A673 (cell line): ENCODE measurements around the gene PITX3. TPM values are rescaled to one million over a fixed set of nuclear protein-coding genes. Genes with fewer than 3 reads are reported as not detected.

Experiments used
- BruUV-seq: library from RNA; stranded (reverse); fragments of 400-500 nt; replicated peaks from 2 replicates; lab custom pipeline; 2021; lab: Mats Ljungman, UMichigan
- CTCF ChIA-PET: fragments of 300-600 bp; sonication (Branson Sonifier 250); formaldehyde crosslinking; loops from one replicate; lab custom pipeline; 2022; ENCODE audit warnings: antibody characterized with exemption; lab: Charles Lee
- POLR2A ChIA-PET: fragments of 300-600 bp; sonication (Branson Sonifier 250); formaldehyde crosslinking; loops from one replicate; lab custom pipeline; 2022; ENCODE audit warnings: antibody characterized with exemption; ENCODE audit not compliant: low non-redundant PET; lab: Charles Lee
- DNase-seq: peaks from one replicate; pipeline ENCODE4 v3.0.0-alpha.2; 2015; ENCODE audit warnings: low spot score
- H3K27ac ChIP-seq: fragments of 200-600 bp; sonication (generic); 2 replicates; pipeline ENCODE4 v1.5.1; 2016; ENCODE audit warnings: mixed run types, low read depth, mild to moderate bottlenecking, mixed read lengths, antibody characterized with exemption, low read length; ENCODE audit not compliant: poor library complexity, severe bottlenecking
- H3K27me3 ChIP-seq: fragments of 200-600 bp; sonication (generic); replicated peaks from 2 replicates; pipeline ENCODE4 v1.6.1; 2017; ENCODE audit warnings: mixed run types, low read depth, mild to moderate bottlenecking, mixed read lengths, antibody characterized with exemption, low read length; ENCODE audit not compliant: insufficient read depth, poor library complexity
- H3K36me3 ChIP-seq: fragments of 200-600 bp; sonication (generic); 2 replicates; pipeline ENCODE4 v1.6.1; 2016; ENCODE audit warnings: mixed run types, mild to moderate bottlenecking, mixed read lengths, antibody characterized with exemption, low read length; ENCODE audit not compliant: insufficient read depth, poor library complexity, severe bottlenecking
- H3K4me1 ChIP-seq: fragments of 200-600 bp; sonication (generic); 2 replicates; pipeline ENCODE4 v1.6.1; 2017; ENCODE audit warnings: mixed run types, mild to moderate bottlenecking, mixed read lengths, antibody characterized with exemption, low read length; ENCODE audit not compliant: insufficient read depth, poor library complexity, severe bottlenecking
- H3K4me3 ChIP-seq: fragments of 200-600 bp; sonication (generic); 2 replicates; pipeline ENCODE4 v1.5.1; 2016; ENCODE audit warnings: low read depth, mixed run types, mild to moderate bottlenecking, mixed read lengths, low read length; ENCODE audit not compliant: poor library complexity, severe bottlenecking
- H3K9me3 ChIP-seq: fragments of 200-600 bp; sonication (generic); 2 replicates; pipeline ENCODE4 v1.6.1; 2016; ENCODE audit warnings: mixed run types, low read depth, mild to moderate bottlenecking, mixed read lengths, antibody characterized with exemption, low read length; ENCODE audit not compliant: poor library complexity, severe bottlenecking
- CTCF ChIP-seq: fragments of 300-800, 200-600 bp; sonication (generic); conservative IDR thresholded peaks from 2 replicates; pipeline ENCODE4 v1.5.1; 2017; ENCODE audit warnings: low read depth, mild to moderate bottlenecking, antibody characterized with exemption, low read length, moderate library complexity, mixed read lengths
- EZH2 ChIP-seq: fragments of 200-600 bp; sonication (generic); IDR thresholded peaks from 2 replicates; pipeline ENCODE4 v1.6.1; 2017; ENCODE audit warnings: borderline replicate concordance, low read depth, mild to moderate bottlenecking, mixed read lengths, antibody characterized with exemption, low read length; ENCODE audit not compliant: poor library complexity, severe bottlenecking
- intact Hi-C: fragments of 100-400 bp; cut with micrococcal nuclease; formaldehyde crosslinking; loops from one replicate; pipeline ENCODE4 v1.10.0; 2022; ENCODE audit not compliant: unreplicated experiment
- total RNA-seq: library from RNA; stranded (reverse); gene quantifications from 2 replicates; pipeline ENCODE4 v1.2.3, GENCODE V29; 2021

PITX3 gene
- total RNA-seq, 1 experiment from 2014 or later: not detected

GRCh38 chr10:102211615-102212299 is 29.6 kb downstream of the PITX3 start:
- Histone ChIP-seq H3K27ac (no peak overlapping the region), H3K9me3 (no peaks in the 10 kb centered on the region), H3K4me1 (no peaks in the 10 kb centered on the region), H3K27me3 (no peaks in the 10 kb centered on the region), H3K4me3 (no peak overlapping the region), H3K36me3 (no peaks in the 10 kb centered on the region)
- intact Hi-C loops: no loop called here
- TF ChIP-seq CTCF (no peak), EZH2 (no peak)
- POLR2A ChIA-PET: no interaction called here
- DNase-seq: no peak
- no TSS peak for BruUV-seq
- CTCF ChIA-PET: no interaction called here

GRCh38 chr10:102208311-102209035 is 32.8 kb downstream of the PITX3 start:
- ChIA-PET CTCF (no interaction called here), POLR2A (no interaction called here)
- intact Hi-C loops: no loop called here
- peaks cover 8% of the 10 kb centered on the region for H3K9me3 ChIP-seq
- no peak for TF ChIP-seq EZH2
- no peak for TF ChIP-seq CTCF
- H3K4me3 ChIP-seq: no peak overlapping the region
- H3K27me3 ChIP-seq: no peaks in the 10 kb centered on the region
- no peaks in the 10 kb centered on the region for H3K4me1 ChIP-seq
- no peaks in the 10 kb centered on the region for H3K36me3 ChIP-seq
- BruUV-seq: no TSS peak
- no peak overlapping the region for H3K27ac ChIP-seq
- DNase-seq: no peak

GRCh38 chr10:102202386-102202785 is 38.9 kb downstream of the PITX3 start:
- no peak overlapping the region for H3K4me3 ChIP-seq
- intact Hi-C loops: no loop called here
- H3K4me1 ChIP-seq: no peaks in the 10 kb centered on the region
- POLR2A ChIA-PET: no interaction called here
- no peaks in the 10 kb centered on the region for H3K36me3 ChIP-seq
- no peak overlapping the region for H3K27ac ChIP-seq
- peaks cover 8% of the 10 kb centered on the region for H3K9me3 ChIP-seq
- no peak for DNase-seq
- CTCF ChIA-PET: no interaction called here
- TF ChIP-seq EZH2: no peak
- no peak for TF ChIP-seq CTCF
- BruUV-seq: no TSS peak
- H3K27me3 ChIP-seq: no peaks in the 10 kb centered on the region
